Mesenchymal stem cell (in vitro differentiated cells and primary cell): Measurements from ENCODE around the gene SEZ6L.

Experiments
- DNase-seq: peaks from one replicate; pipeline ENCODE4 v3.0.0-alpha.2; 2013
- H2AFZ ChIP-seq: one replicate; pipeline ENCODE4 v1.6.1; 2013; ENCODE audit warnings: low read depth, mild to moderate bottlenecking, control low read depth, inconsistent platforms, low read length, moderate library complexity
- H2AK5ac ChIP-seq: 2 replicates; pipeline ENCODE4 v1.6.1; 2013; ENCODE audit warnings: low read length, moderate library complexity, mild to moderate bottlenecking, inconsistent platforms; ENCODE audit not compliant: severe bottlenecking
- H2BK120ac ChIP-seq: one replicate; pipeline ENCODE4 v1.6.1; 2013; ENCODE audit warnings: low read depth, mild to moderate bottlenecking, inconsistent platforms, low read length, moderate library complexity
- H2BK12ac ChIP-seq, 2 experiments: one replicate each; pipeline ENCODE4 v1.6.1; 2013; ENCODE audit warnings: inconsistent platforms in 2 of 2, low read length in 2 of 2, mild to moderate bottlenecking in 2 of 2, moderate library complexity in 2 of 2, control low read depth in 1 of 2
- H2BK15ac ChIP-seq: one replicate; pipeline ENCODE4 v1.6.1; 2013; ENCODE audit warnings: mild to moderate bottlenecking, low read depth, inconsistent platforms; ENCODE audit not compliant: poor library complexity, severe bottlenecking
- H2BK5ac ChIP-seq: 2 replicates; pipeline ENCODE4 v1.6.1; 2013; ENCODE audit warnings: low read depth, mild to moderate bottlenecking, low read length, control low read depth, inconsistent platforms; ENCODE audit not compliant: poor library complexity, severe bottlenecking
- H3K14ac ChIP-seq, 2 experiments: one replicate each; pipeline ENCODE4 v1.6.1; 2013; ENCODE audit warnings: inconsistent platforms in 2 of 2, low read length in 2 of 2, control low read depth in 1 of 2, mild to moderate bottlenecking in 1 of 2, moderate library complexity in 1 of 2
- H3K18ac ChIP-seq, 2 experiments: one replicate each; pipeline ENCODE4 v1.6.1; 2013; ENCODE audit warnings: inconsistent platforms in 2 of 2, low read length in 2 of 2, control low read depth in 1 of 2, low read depth in 1 of 2, mild to moderate bottlenecking in 1 of 2
- H3K23ac ChIP-seq, 2 experiments: one replicate each; pipeline ENCODE4 v1.6.1; 2013; ENCODE audit warnings: inconsistent platforms in 2 of 2, low read length in 2 of 2, mild to moderate bottlenecking in 2 of 2, moderate library complexity in 2 of 2, control low read depth in 1 of 2
- H3K27ac ChIP-seq: 2 replicates; pipeline ENCODE4 v1.5.1; 2013; ENCODE audit warnings: mild to moderate bottlenecking, moderate library complexity, low read length, control low read depth, inconsistent platforms; ENCODE audit not compliant: poor library complexity, severe bottlenecking
- H3K27me3 ChIP-seq, 2 experiments: 2 replicates each; pipeline versions ENCODE4 v1.6.1 to v1.7.0; 2013; ENCODE audit warnings: low read length in 2 of 2, mild to moderate bottlenecking in 2 of 2, moderate library complexity in 2 of 2, control low read depth in 1 of 2, inconsistent platforms in 1 of 2; ENCODE audit not compliant: control insufficient read depth in 1 of 2, insufficient read depth in 1 of 2
- H3K36me3 ChIP-seq, 2 experiments: 2 replicates each; pipeline versions ENCODE4 v1.6.1 to v1.7.0; 2013; ENCODE audit warnings: low read length in 2 of 2, control low read depth in 1 of 2, inconsistent platforms in 1 of 2, low read depth in 1 of 2, mild to moderate bottlenecking in 1 of 2; ENCODE audit not compliant: insufficient read depth in 2 of 2, control insufficient read depth in 1 of 2
- H3K4ac ChIP-seq, 2 experiments: one replicate each; pipeline ENCODE4 v1.6.1; 2013; ENCODE audit warnings: inconsistent platforms in 2 of 2, low read length in 2 of 2, mild to moderate bottlenecking in 2 of 2, moderate library complexity in 2 of 2, control low read depth in 1 of 2, low read depth in 1 of 2
- H3K4me1 ChIP-seq: 2 replicates; pipeline ENCODE4 v1.6.1; 2013; ENCODE audit warnings: low read depth, low read length, control low read depth; ENCODE audit not compliant: control insufficient read depth, insufficient read depth
- H3K4me2 ChIP-seq: 2 replicates; pipeline ENCODE4 v1.6.1; 2013; ENCODE audit warnings: low read length, mild to moderate bottlenecking, inconsistent platforms; ENCODE audit not compliant: poor library complexity, severe bottlenecking
- H3K4me3 ChIP-seq, 2 experiments: 2 replicates each; pipeline versions ENCODE4 v1.5.1 to v1.7.0; 2013; ENCODE audit warnings: low read length in 2 of 2, mild to moderate bottlenecking in 2 of 2, control low read depth in 1 of 2, low read depth in 1 of 2; ENCODE audit not compliant: insufficient read depth in 1 of 2
- H3K79me1 ChIP-seq: replicated peaks from 2 replicates; pipeline ENCODE4 v1.6.1; 2013; ENCODE audit warnings: mild to moderate bottlenecking, control low read depth, low read length, inconsistent platforms; ENCODE audit not compliant: poor library complexity, severe bottlenecking
- H3K9ac ChIP-seq: 2 replicates; pipeline ENCODE4 v1.7.0; 2013; ENCODE audit warnings: mild to moderate bottlenecking, low read length, moderate library complexity
- H3K9me3 ChIP-seq: 2 replicates; pipeline ENCODE4 v1.7.0; 2013; ENCODE audit warnings: mild to moderate bottlenecking, low read length; ENCODE audit not compliant: control insufficient read depth
- H4K8ac ChIP-seq: one replicate; pipeline ENCODE4 v1.6.1; 2013; ENCODE audit warnings: inconsistent platforms, mild to moderate bottlenecking, low read length, moderate library complexity
- H4K91ac ChIP-seq: one replicate; pipeline ENCODE4 v1.6.1; 2013; ENCODE audit warnings: mild to moderate bottlenecking, low read length, inconsistent platforms
- WGBS: methylation state at CpG from one replicate; pipeline ENCODE4 v1.1.7; 2013; ENCODE audit warnings: mixed read lengths; 5-methylcytosine and 5-hydroxymethylcytosine counted together

The SEZ6L gene

DNA sequence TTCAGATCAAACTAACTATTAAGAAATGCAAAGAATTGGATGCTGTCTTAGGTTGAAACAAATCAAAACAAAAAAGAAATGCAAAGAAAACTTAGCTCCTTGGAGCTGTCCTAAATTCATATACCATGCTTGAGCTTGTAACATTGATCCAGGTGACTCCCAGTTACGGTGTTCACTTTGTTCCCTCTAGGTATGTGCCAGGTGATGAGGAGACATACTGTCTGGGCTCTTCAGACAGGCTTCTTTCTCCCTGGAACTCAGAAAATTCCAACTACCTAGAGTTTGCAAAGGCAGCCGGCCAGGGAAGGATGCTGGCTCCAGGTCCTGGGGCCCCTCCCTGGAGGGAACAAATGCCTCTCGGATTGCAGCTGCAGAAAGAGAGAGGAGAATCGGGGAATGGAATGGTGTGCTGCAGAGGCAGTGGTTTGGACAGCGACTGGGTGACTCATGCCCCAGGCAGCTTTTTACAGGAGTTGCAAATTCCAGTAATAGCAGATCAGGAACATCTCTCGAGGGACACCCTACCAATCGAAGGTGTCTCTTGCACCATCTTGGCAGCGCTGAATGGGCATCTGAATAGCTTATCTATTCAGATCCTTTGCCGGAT is 247.5 kb downstream of the SEZ6L start:
- Histone ChIP-seq H2BK120ac (no peak overlapping the region), H3K4ac (no peak overlapping the region), H3K4me3 (no peak overlapping the region), H3K4me1 (peaks cover 5% of the 10 kb centered on the region), H2AFZ (no peak overlapping the region), H3K36me3 (no peaks in the 10 kb centered on the region), H2BK5ac (no peak overlapping the region), H2BK15ac (no peak overlapping the region), H3K14ac (no peak overlapping the region), H3K4me2 (peak overlapping the region; percentile 27), H3K23ac (no peak overlapping the region), H3K79me1 (no peaks in the 10 kb centered on the region), H4K8ac (no peak overlapping the region), H3K18ac (no peak overlapping the region), H3K27ac (no peak overlapping the region), H2BK12ac (no peak overlapping the region), H3K9ac (no peak overlapping the region), H2AK5ac (no peak overlapping the region), H4K91ac (no peak overlapping the region), H3K9me3 (no peaks in the 10 kb centered on the region), H3K27me3 (peaks cover 29 to 67% of the 10 kb centered on the region in 2 experiments)
- DNase-seq, result peak; percentile 46
- WGBS, result 18% methylated on average over 8 of the region's 9 CpGs

DNA sequence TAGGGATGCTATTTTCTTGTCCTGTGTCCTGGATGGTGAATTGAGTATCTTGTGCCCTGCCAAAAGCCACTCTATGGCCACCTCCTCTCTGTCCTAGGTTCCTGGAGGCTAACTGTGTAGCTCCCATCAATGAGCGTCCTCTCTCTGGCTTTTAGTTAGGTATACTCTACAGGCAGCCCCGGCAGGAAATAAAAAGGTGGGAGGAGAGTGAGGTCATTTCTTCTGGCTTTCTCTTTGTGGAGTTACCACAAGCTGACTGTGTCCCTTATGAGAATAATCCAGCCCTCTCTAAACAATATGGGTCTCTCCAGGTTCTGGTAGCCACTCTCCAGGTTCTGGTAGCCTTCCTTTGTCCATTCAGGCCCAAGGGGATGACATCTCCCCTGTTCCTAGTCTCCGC is 248.1 kb downstream of the SEZ6L start:
- no peak overlapping the region for H3K27ac ChIP-seq
- no peak overlapping the region for H3K23ac ChIP-seq
- peaks cover 5% of the 10 kb centered on the region for H3K4me1 ChIP-seq
- no peak overlapping the region for H2BK120ac ChIP-seq
- no peak overlapping the region for H3K4ac ChIP-seq
- no peak overlapping the region for H3K9ac ChIP-seq
- H3K4me2 ChIP-seq, result no peak overlapping the region
- H2AFZ ChIP-seq, result no peak overlapping the region
- peaks cover under 1% of the 10 kb centered on the region for H3K9me3 ChIP-seq
- no peak overlapping the region for H4K8ac ChIP-seq
- no peak overlapping the region for H3K4me3 ChIP-seq
- H3K18ac ChIP-seq, result no peak overlapping the region
- no peaks in the 10 kb centered on the region for H3K79me1 ChIP-seq
- H3K36me3 ChIP-seq, result no peaks in the 10 kb centered on the region
- H3K14ac ChIP-seq, result no peak overlapping the region
- H3K27me3 ChIP-seq, result peaks cover 22 to 62% of the 10 kb centered on the region in 2 experiments
- no peak overlapping the region for H4K91ac ChIP-seq
- 90% methylated on average over 2 of the region's 3 CpGs for WGBS
- H2BK12ac ChIP-seq, result no peak overlapping the region
- no peak overlapping the region for H2BK5ac ChIP-seq
- H2BK15ac ChIP-seq, result no peak overlapping the region
- DNase-seq, result no peak
- peak overlapping the region; percentile 65 for H2AK5ac ChIP-seq

DNA sequence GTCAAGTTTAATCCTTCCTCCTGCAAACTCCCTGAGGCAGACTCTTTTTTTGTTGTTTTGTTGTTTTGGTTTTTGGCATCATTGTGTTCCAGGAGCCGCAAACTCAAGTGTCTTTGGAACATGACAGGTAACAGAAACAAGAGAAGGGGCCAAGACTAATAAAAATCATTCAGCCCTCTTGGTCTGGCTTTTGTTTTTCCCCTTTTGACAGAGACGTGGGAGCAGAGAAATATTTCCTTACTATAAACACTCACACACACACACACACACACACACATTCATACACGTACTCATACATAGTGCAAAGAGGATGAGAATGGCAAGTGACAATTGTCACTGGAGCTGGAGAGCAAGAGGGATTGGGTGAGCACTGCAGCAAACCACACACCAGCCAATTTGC is 249.4 kb downstream of the SEZ6L start:
- Histone ChIP-seq H3K4me3 (no peak overlapping the region), H3K23ac (no peak overlapping the region), H3K4me1 (peaks cover 5% of the 10 kb centered on the region)

DNA sequence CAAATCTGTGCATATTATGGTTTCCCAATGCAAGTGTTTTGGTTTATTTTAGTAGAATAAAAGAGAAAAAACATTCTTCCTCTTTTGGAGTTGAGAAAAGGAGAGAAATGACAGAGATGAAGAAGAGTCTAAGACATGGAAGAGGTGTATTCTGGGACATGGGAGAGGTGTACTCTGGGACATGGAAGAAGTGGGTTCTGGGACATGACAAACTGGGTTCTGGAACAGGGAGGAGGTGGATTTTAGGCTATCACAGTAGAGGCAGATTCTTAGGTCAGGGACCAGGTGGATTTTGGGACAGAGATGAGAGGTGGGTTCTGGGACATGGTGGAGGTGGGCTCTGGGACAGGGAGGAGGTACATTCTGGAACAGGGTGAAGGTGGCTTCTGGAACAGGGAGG is 257.7 kb downstream of the SEZ6L start:
- Histone ChIP-seq H3K9me3 (peaks cover 16% of the 10 kb centered on the region), H2AFZ (no peak overlapping the region), H2BK120ac (no peak overlapping the region), H4K91ac (no peak overlapping the region), H3K4me2 (no peak overlapping the region), H3K23ac (no peak overlapping the region), H3K4ac (no peak overlapping the region), H3K14ac (no peak overlapping the region), H2BK12ac (no peak overlapping the region), H4K8ac (no peak overlapping the region), H3K4me1 (peaks cover 14% of the 10 kb centered on the region), H3K27ac (no peak overlapping the region), H3K36me3 (no peaks in the 10 kb centered on the region), H2BK5ac (no peak overlapping the region), H2AK5ac (no peak overlapping the region), H3K9ac (no peak overlapping the region), H3K4me3 (no peak overlapping the region), H3K18ac (no peak overlapping the region), H2BK15ac (no peak overlapping the region), H3K79me1 (peaks cover 2% of the 10 kb centered on the region), H3K27me3 (peaks cover 9 to 33% of the 10 kb centered on the region in 2 experiments)
- no peak for DNase-seq

More for the DNA sequence above, 249.4 kb downstream of the SEZ6L start:
- H3K18ac ChIP-seq, result no peak overlapping the region
- H2BK15ac ChIP-seq, result no peak overlapping the region
- H3K27me3 ChIP-seq, result peaks cover 16 to 63% of the 10 kb centered on the region in 2 experiments
- no peak overlapping the region for H3K9ac ChIP-seq
- H3K9me3 ChIP-seq, result peaks cover 12% of the 10 kb centered on the region
- H4K8ac ChIP-seq, result no peak overlapping the region
- H3K14ac ChIP-seq, result no peak overlapping the region
- no peak overlapping the region for H3K27ac ChIP-seq
- DNase-seq, result no peak
- H2AFZ ChIP-seq, result no peak overlapping the region
- H2BK120ac ChIP-seq, result no peak overlapping the region
- no peak overlapping the region for H3K4ac ChIP-seq
- no peak overlapping the region for H2BK12ac ChIP-seq
- 39% methylated on average over 3 of the region's 3 CpGs for WGBS
- no peak overlapping the region for H3K4me2 ChIP-seq
- no peak overlapping the region for H2BK5ac ChIP-seq
- H2AK5ac ChIP-seq, result no peak overlapping the region
- no peak overlapping the region for H4K91ac ChIP-seq
- no peaks in the 10 kb centered on the region for H3K79me1 ChIP-seq
- H3K36me3 ChIP-seq, result no peaks in the 10 kb centered on the region
